PC-3 (cell line): ENCODE measurements around the gene ZNF574.

Experiments used
- EZH2 ChIP-seq: fragments of 300-600 bp; sonication (generic); IDR thresholded peaks from one replicate; pipeline ENCODE4 v1.6.1; 2017; ENCODE audit warnings: antibody characterized with exemption, mild to moderate bottlenecking, low read length; ENCODE audit not compliant: unreplicated experiment
- TF ChIP-seq, protein P1 (sequence below): fragments of 300-600 bp; sonication (generic); conservative IDR thresholded peaks from 2 replicates; pipeline ENCODE4 v1.5.1; 2017; ENCODE audit warnings: antibody characterized with exemption, low read depth, mild to moderate bottlenecking, low read length

DNA sequence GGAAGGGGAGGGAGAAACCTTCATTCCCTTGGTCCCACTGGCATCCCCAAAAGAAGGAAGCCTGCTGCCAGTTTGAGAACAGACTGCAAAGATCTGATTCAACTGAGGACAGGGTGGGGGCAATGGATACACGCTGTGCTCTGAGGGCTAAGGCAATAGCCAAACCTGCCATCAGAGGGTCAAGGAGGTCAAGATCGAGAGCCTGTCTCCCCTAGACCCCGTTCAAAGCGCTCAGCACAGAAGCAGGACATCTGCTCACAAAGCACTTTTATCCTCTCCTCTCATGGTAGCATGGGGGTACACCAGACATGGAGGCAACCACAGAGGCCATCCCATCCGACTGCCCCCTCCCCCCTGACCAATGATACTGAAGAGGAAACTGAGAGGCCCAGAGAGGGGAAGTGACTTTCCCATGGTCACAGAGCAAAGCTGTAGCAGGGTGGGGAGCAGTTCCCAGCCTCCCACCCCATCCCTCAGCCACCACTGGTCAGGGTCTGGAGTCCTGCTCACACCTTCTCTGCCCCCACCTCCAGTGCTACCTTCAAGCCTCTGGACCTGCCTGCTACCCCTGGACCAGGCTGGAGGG, 45.2 kb downstream of the ZNF574 start:
- TF ChIP-seq, protein P1, sequence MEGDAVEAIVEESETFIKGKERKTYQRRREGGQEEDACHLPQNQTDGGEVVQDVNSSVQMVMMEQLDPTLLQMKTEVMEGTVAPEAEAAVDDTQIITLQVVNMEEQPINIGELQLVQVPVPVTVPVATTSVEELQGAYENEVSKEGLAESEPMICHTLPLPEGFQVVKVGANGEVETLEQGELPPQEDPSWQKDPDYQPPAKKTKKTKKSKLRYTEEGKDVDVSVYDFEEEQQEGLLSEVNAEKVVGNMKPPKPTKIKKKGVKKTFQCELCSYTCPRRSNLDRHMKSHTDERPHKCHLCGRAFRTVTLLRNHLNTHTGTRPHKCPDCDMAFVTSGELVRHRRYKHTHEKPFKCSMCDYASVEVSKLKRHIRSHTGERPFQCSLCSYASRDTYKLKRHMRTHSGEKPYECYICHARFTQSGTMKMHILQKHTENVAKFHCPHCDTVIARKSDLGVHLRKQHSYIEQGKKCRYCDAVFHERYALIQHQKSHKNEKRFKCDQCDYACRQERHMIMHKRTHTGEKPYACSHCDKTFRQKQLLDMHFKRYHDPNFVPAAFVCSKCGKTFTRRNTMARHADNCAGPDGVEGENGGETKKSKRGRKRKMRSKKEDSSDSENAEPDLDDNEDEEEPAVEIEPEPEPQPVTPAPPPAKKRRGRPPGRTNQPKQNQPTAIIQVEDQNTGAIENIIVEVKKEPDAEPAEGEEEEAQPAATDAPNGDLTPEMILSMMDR: no peak
- no peak for TF ChIP-seq EZH2
